Psoas muscle (tissue), 8 donors: ENCODE data around the gene CENPP. TPM values are rescaled to one million over a fixed set of nuclear protein-coding genes. Genes with fewer than 3 reads are reported as not detected.

Experiments
- ATAC-seq, 4 donors: fragments of 200-7000 bp; cut with Tn5 transposase; one replicate each; pipeline ENCODE4 v1.9.1; 2020; ENCODE audit warnings: moderate library complexity in 3 of 4, mild to moderate bottlenecking in 2 of 4
- DNase-seq, 2 donors: peaks; one replicate each; pipeline ENCODE4 v3.0.0-alpha.2; 2020
- H3K27ac ChIP-seq: fragments of 200-600 bp; one replicate; pipeline ENCODE4 v1.8.0; 2022
- H3K27me3 ChIP-seq, 3 donors: fragments of 200-600 bp in 1 of 3; one replicate each; pipeline versions ENCODE4 v1.6.1 to v1.8.0; 2013 to 2022; ENCODE audit warnings: low read length in 2 of 3, mild to moderate bottlenecking in 2 of 3, moderate library complexity in 1 of 3; ENCODE audit not compliant: insufficient read depth in 3 of 3
- H3K36me3 ChIP-seq, 2 donors: fragments of 200-600 bp in 1 of 2; one replicate each; pipeline versions ENCODE4 v1.6.1 to v1.8.0; 2013 to 2022; ENCODE audit warnings: low read depth in 1 of 2, mild to moderate bottlenecking in 1 of 2, moderate library complexity in 1 of 2; ENCODE audit not compliant: insufficient read depth in 1 of 2
- H3K4me1 ChIP-seq: fragments of 200-600 bp; one replicate; pipeline ENCODE4 v1.8.0; 2022
- H3K4me3 ChIP-seq: fragments of 200-600 bp; one replicate; pipeline ENCODE4 v1.8.0; 2022; ENCODE audit warnings: mild to moderate bottlenecking
- H3K9me3 ChIP-seq: fragments of 200-600 bp; one replicate; pipeline ENCODE4 v1.8.0; 2022
- CTCF ChIP-seq: fragments of 200-600 bp; IDR thresholded peaks from one replicate; pipeline ENCODE4 v1.8.0; 2022; ENCODE audit warnings: antibody characterized with exemption
- WGBS, 3 donors: extraction: QIAGEN DNeasy Blood & Tissue Kit; methylation state at CpG; one replicate each; pipeline versions ENCODE4 v1.1.6 to v1.1.7; 2013; 5-methylcytosine and 5-hydroxymethylcytosine counted together
- intact Hi-C, 2 donors: fragments of 100-400 bp; cut with DNase I; formaldehyde crosslinking; loops; one replicate each; pipeline versions ENCODE4 v1.11.0 to v1.14.2; 2022
- polyA plus RNA-seq, 3 donors: library from polyadenylated mRNA; stranded (reverse); fragments of 200-250 nt; gene quantifications; one replicate each; pipeline ENCODE4 v1.2.3, GENCODE V29; 2013
- total RNA-seq, 4 donors: library from RNA; stranded (reverse); fragmentation: NEBNext Ultra II Directional in 2 of 4; extraction: Animal tissue kit (Norgen Biotek cat#: 25700) in 2 of 4; gene quantifications; one replicate each; pipeline versions ENCODE4 v1.2.1 to v1.2.4, GENCODE V29; 2021 to 2023
- donor health status: healthy with polysubstance abuse.
- donor health status: DM: no; HTN: no; CAD: no; lungs with moderate emphysema.
- donor health status: Bipolar disorder and iron deficiency.
- donor health status: healthy.
- donor health status: DM: yes; HTN: yes; CAD: no.
- donor health status: DM: no; HTN: no; CAD: no.
- donor health status: DM: no; HTN: no; CAD: no.
- donor health status: DM: yes; HTN: yes; CAD: no.

CENPP gene
- total and polyA plus RNA-seq, 7 donors = 1.8 to 15.7 (median 6.4) TPM

- TF ChIP-seq CTCF = no peak
- H3K4me1 ChIP-seq = peaks cover 19% of the 10 kb centered on the region
- H3K9me3 ChIP-seq = no peaks in the 10 kb centered on the region
- ATAC-seq (no peak), DNase-seq (no peak)
- peaks cover 0 to 45% of the 10 kb centered on the region in 2 donors for H3K36me3 ChIP-seq
- intact Hi-C loops = no loop called here
- no peaks in the 10 kb centered on the region for H3K27me3 ChIP-seq
- peak overlapping the region; percentile 30 for H3K27ac ChIP-seq
- H3K4me3 ChIP-seq = no peak overlapping the region
- 66 to 80% (median 73%) methylated on average over 4 of the region's 4 CpGs for WGBS, 3 donors
Observed at GRCh38 chr9:92295827-92296258, 29.9 kb upstream of the CENPP start.

GRCh38 chr9:92297611-92298010 is 28.1 kb upstream of the CENPP start:
- intact Hi-C loops = no loop called here
- WGBS, 3 donors = 93 to 99% (median 95%) methylated on average over 3 of the region's 3 CpGs

GRCh38 chr9:92298036-92298435 is 27.7 kb upstream of the CENPP start:
- no peak for DNase-seq
- peak overlapping the region; percentile 74 for H3K27ac ChIP-seq
- H3K36me3 ChIP-seq = peaks cover 2 to 67% of the 10 kb centered on the region in 2 donors
- intact Hi-C loops = no loop called here
- peaks cover 9% of the 10 kb centered on the region for H3K4me1 ChIP-seq
- H3K27me3 ChIP-seq = no peaks in the 10 kb centered on the region
- WGBS, 3 donors = 63 to 76% (median 68%) methylated on average over 3 of the region's 3 CpGs
- ATAC-seq = peak; percentile 53 to 66 (median 60)
- no peaks in the 10 kb centered on the region for H3K9me3 ChIP-seq
- TF ChIP-seq CTCF = no peak
- H3K4me3 ChIP-seq = no peak overlapping the region

More at GRCh38 chr9:92297611-92298010, 28.1 kb upstream of the CENPP start:
- H3K36me3 ChIP-seq = peaks cover 0 to 63% of the 10 kb centered on the region in 2 donors
- H3K4me1 ChIP-seq = peaks cover 13% of the 10 kb centered on the region
- no peak for TF ChIP-seq CTCF
- no peak overlapping the region for H3K4me3 ChIP-seq
- ATAC-seq (no peak), DNase-seq (no peak)
- no peaks in the 10 kb centered on the region for H3K9me3 ChIP-seq
- peak overlapping the region; percentile 74 for H3K27ac ChIP-seq
- H3K27me3 ChIP-seq = no peaks in the 10 kb centered on the region

- no peak overlapping the region for H3K4me3 ChIP-seq
- DNase-seq (no peak), ATAC-seq (no peak)
- H3K36me3 ChIP-seq = peaks cover 8 to 78% of the 10 kb centered on the region in 2 donors
- no peaks in the 10 kb centered on the region for H3K9me3 ChIP-seq
- peaks cover 8% of the 10 kb centered on the region for H3K4me1 ChIP-seq
- WGBS, 3 donors = 77 to 88% (median 83%) methylated on average over 1 of the region's 1 CpG
- H3K27me3 ChIP-seq = no peaks in the 10 kb centered on the region
- peak overlapping the region; percentile 74 for H3K27ac ChIP-seq
- intact Hi-C loops = no loop called here
- no peak for TF ChIP-seq CTCF
Observed at GRCh38 chr9:92299116-92299515, 26.6 kb upstream of the CENPP start.

GRCh38 chr9:92300936-92301335 is 24.8 kb upstream of the CENPP start:
- Histone ChIP-seq H3K4me3 (no peak overlapping the region), H3K9me3 (no peaks in the 10 kb centered on the region), H3K27ac (no peak overlapping the region), H3K27me3 (no peaks in the 10 kb centered on the region), H3K4me1 (no peaks in the 10 kb centered on the region), H3K36me3 (peaks cover 14 to 96% of the 10 kb centered on the region in 2 donors)
- ATAC-seq (no peak), DNase-seq (no peak)
- 82 to 95% (median 83%) methylated on average over 1 of the region's 1 CpG for WGBS, 3 donors
- intact Hi-C loops = loop anchor here in 1 of 2 donors (10.0 kb wide), 1 partner anchor 46 kb away; no protein-coding TSS in a partner anchor
- TF ChIP-seq CTCF = no peak
